ENCODE data around the gene KRT8.

DNA sequence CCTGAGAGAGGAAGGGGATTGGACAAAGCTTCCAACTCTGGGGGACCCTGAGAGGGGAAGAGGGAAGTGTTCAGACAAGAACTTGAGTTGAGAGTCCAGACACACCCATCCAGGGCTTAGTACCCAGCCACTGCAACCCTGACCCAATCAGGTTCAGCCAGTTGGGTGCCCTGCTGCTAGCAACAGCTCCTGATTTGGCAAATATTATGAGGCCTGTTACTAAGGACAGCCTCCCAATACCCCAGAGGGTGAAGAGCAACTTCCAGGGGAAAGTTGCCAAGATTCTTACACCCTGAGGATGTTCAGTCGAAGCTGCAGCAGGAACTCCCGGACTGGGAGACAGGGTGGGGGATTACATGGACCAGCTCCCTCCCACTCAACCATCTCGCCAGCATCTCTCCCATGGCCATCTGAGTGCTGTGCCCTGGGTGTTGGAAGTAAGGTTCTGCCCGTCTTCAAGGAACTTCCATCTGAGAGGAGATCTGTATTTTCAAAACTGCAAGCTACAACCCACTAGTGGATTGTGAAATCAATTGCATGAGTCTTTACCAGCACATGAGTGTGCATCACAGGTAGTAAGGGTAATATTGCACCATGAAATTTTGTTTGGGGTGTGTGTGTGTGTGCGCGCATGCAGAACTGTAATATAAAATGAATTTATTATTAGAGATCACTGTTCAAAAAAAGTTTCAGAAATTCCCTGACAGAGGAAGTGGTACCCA, 44.6 kb downstream of the KRT8 start:
- TF ChIP-seq CTCF (IDR thresholded peaks at IDR 0.05), result no peak
- TF ChIP-seq POLR2A (IDR thresholded peaks at IDR 0.05), result no peak

Measured in lower leg skin (tissue), 3 donors.